IPS-18a (cell line): ENCODE measurements around the gene CNBD2.
"Not testable (repeated sequence)": the region's sequence is repeated elsewhere in the genome, so short reads cannot be mapped to it uniquely, and the experiment has no call there.

Experiments
- H3K27ac ChIP-seq: one replicate; pipeline ENCODE4 v1.5.1; 2013; ENCODE audit warnings: low read length
- H3K27me3 ChIP-seq: one replicate; pipeline ENCODE4 v1.6.1; 2013; ENCODE audit warnings: mild to moderate bottlenecking, low read length; ENCODE audit not compliant: control insufficient read depth, insufficient read depth
- H3K36me3 ChIP-seq: one replicate; pipeline ENCODE4 v1.6.1; 2013; ENCODE audit warnings: low read depth, low read length; ENCODE audit not compliant: control insufficient read depth
- H3K4me1 ChIP-seq: one replicate; pipeline ENCODE4 v1.6.1; 2013; ENCODE audit warnings: low read depth, low read length; ENCODE audit not compliant: control insufficient read depth
- H3K4me3 ChIP-seq: one replicate; pipeline ENCODE4 v1.5.1; 2013; ENCODE audit warnings: low read length
- H3K9ac ChIP-seq: one replicate; pipeline ENCODE4 v1.6.1; 2013; ENCODE audit warnings: mild to moderate bottlenecking, low read length, moderate library complexity
- H3K9me3 ChIP-seq: one replicate; pipeline ENCODE4 v1.6.1; 2013; ENCODE audit warnings: low read depth, low read length; ENCODE audit not compliant: control insufficient read depth

The CNBD2 gene

DNA sequence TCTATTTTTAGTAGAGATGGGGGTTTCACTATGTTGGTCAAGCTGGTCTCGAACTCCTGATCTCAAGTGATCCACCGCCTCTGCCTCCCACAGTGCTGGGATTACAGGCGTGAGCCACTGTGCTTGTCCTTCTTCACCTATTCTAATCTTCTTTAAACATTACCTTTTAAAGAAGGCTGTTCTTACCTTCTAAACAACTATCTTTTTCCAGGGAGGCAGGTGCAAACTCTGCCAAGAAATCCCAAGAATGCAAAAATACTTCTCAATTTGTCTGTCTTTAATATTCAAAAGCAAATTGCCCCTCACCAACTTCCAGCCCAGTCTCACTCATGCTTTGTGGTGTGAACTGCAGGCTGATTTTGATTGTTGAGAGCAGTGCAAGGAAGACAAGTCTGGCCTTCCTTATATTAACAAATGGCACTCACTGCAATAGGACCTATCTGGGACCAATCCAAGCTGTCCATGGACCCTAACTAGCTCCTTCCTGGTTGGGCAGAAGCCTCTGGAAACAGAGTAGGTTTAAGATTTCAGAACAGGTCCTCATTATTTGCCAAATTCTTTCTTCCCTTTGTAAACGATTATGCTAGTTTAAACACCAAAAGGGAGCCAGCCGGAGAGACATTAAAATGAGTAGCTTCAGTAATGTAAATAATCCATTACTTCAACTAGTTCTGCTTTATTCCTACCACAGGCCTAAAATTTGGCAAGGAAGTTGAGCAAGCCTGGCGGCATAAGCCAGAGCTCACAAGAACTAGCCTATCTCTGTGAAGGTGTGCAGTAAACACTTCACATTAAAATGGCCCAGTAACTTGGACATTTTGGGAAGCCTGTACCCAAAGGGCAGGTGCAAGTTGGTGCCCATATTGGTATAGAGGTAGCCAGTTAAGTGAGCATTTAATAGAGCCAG is 15.7 kb upstream of the CNBD2 start:
- Histone ChIP-seq H3K36me3 (peaks cover 11% of the 10 kb centered on the region), H3K4me1 (peaks cover 12% of the 10 kb centered on the region), H3K4me3 (peak overlapping the region; percentile 77), H3K9ac (peak overlapping the region; percentile 98), H3K27me3 (no peaks in the 10 kb centered on the region), H3K9me3 (no peaks in the 10 kb centered on the region), H3K27ac (peak overlapping the region; percentile 90)

DNA sequence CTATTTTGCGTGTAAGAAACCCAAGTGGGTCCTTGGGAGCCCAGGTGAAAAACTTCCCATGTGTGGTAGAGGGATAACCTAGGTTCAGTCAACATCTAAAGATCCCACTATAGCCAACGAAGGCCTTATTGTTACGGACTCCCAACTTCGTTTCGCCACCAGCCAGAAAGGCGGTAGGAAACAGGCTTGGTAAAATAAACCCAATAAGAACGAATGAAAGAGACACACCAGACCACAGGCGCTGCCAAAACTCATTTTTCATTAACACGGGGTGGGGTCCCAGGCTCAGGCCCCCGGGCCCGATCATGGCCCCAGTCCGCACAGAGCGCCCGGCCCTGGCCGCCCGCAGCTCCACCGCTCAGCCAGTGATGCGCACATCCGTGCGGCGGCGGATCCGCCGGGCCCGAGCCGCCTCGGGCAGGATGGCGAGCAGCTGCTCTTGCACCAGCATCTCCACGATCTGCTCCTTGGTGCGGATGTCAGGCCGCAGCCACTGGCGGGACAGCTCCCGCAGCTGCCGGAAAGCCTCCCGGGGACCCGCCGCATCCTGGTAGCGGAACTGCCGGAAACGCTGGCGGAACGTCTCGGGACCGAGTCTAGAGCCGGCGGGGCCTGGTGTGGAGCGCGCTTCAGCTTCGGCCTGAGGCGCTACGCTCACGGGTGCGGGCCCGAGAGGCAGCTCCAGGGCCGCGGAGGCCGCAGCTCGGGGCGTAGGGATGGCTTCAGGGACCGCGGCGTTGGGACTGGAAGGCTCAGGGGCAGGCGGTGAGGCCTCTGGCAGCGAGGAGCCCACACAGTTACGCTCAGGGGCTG is 14.8 kb upstream of the CNBD2 start:
- Histone ChIP-seq H3K4me1 (peaks cover 12% of the 10 kb centered on the region), H3K27me3 (no peaks in the 10 kb centered on the region), H3K27ac (peak overlapping the region; percentile 90), H3K4me3 (peak overlapping the region; percentile 77), H3K36me3 (peaks cover 5% of the 10 kb centered on the region), H3K9me3 (no peaks in the 10 kb centered on the region), H3K9ac (peak overlapping the region; percentile 98)

- Histone ChIP-seq H3K4me3 (peak within 1 kb of the TSS; percentile 77), H3K27ac (peak within 1 kb of the TSS; percentile 90), H3K36me3 (no peaks in the 10 kb centered on the region)
These were observed 14.0 kb upstream of the CNBD2 start, which contains the start of gene SCAND1 for GRCh38 chr20:35954200-35954906. TSS of gene SCAND1 (minus strand) at chr20:35954502. CDS start at chr20:35954284, 218 bp downstream.

GRCh38 chr20:35954907-35955251 is 13.5 kb upstream of the CNBD2 start:
- Histone ChIP-seq H3K9ac (peak overlapping the region; percentile 78), H3K36me3 (no peaks in the 10 kb centered on the region), H3K27me3 (no peaks in the 10 kb centered on the region), H3K4me1 (peaks cover 12% of the 10 kb centered on the region), H3K9me3 (no peaks in the 10 kb centered on the region), H3K4me3 (peak overlapping the region; percentile 77), H3K27ac (peak overlapping the region; percentile 38)

More at GRCh38 chr20:35954200-35954906, 14.0 kb upstream of the CNBD2 start, which contains the start of gene SCAND1:
- Histone ChIP-seq H3K9me3 (no peaks in the 10 kb centered on the region), H3K9ac (peak within 1 kb of the TSS; percentile 98), H3K27me3 (no peaks in the 10 kb centered on the region), H3K4me1 (peaks cover 12% of the 10 kb centered on the region)

- no peaks in the 10 kb centered on the region for H3K36me3 ChIP-seq
- H3K4me1 ChIP-seq, result peaks cover 12% of the 10 kb centered on the region
- H3K9ac ChIP-seq, result no peak overlapping the region
- H3K9me3 ChIP-seq, result no peaks in the 10 kb centered on the region
- H3K4me3 ChIP-seq, result no peak overlapping the region
- no peaks in the 10 kb centered on the region for H3K27me3 ChIP-seq
- H3K27ac ChIP-seq, result no peak overlapping the region
These were observed 11.8 kb upstream of the CNBD2 start for GRCh38 chr20:35956616-35957015.

DNA sequence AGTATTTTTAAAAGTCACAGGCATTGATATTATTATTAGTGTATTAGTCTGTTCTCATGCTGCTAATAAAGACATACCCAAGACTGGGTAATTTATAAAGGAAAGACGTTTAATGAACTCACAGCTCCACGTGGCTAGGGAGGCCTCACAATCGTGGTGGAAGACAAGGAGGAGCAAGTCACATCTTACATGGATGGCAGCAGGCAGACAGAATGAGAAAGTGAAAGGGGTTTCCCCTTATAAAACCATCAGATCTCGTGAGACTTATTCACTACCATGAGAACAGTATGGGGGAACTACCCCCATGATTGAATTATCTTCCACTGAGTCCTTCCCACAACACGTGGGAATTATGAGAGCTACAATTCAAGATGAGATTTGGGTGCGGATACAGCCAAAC is 9.1 kb upstream of the CNBD2 start:
- H3K27me3 ChIP-seq, H3K27ac ChIP-seq, H3K9me3 ChIP-seq, H3K9ac ChIP-seq, H3K4me3 ChIP-seq, H3K4me1 ChIP-seq, H3K36me3 ChIP-seq: not testable (repeated sequence)

DNA sequence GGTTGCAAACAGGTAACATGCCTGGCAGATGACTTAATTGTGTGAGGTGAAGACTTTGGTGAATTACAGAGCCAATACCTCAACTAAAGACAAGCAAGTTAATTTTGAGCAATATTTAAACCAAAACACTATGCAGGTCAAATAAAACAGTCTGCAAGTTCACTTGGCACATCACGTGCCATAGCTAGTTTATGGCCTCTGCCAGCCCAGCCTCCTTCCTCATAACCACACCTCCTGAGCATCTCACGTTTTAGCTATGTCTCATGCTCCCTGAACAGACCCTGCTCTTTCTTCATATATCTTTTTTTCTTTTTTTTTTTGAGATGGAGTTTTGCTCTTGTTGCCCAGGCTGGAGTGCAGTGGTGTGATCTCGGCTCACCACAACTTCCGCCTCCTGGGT is 4.5 kb upstream of the CNBD2 start:
- no peaks in the 10 kb centered on the region for H3K27me3 ChIP-seq
- no peak overlapping the region for H3K9ac ChIP-seq
- H3K27ac ChIP-seq, result no peak overlapping the region
- no peaks in the 10 kb centered on the region for H3K36me3 ChIP-seq
- no peaks in the 10 kb centered on the region for H3K9me3 ChIP-seq
- no peak overlapping the region for H3K4me3 ChIP-seq
- H3K4me1 ChIP-seq, result peaks cover 7% of the 10 kb centered on the region

GRCh38 chr20:35968930-35969329 is 540 bp downstream of the CNBD2 start:
- no peak overlapping the region for H3K27ac ChIP-seq
- no peak overlapping the region for H3K4me3 ChIP-seq
- peaks cover 7% of the 10 kb centered on the region for H3K4me1 ChIP-seq
- no peaks in the 10 kb centered on the region for H3K36me3 ChIP-seq
- H3K9ac ChIP-seq, result no peak overlapping the region
- H3K27me3 ChIP-seq, result no peaks in the 10 kb centered on the region
- no peaks in the 10 kb centered on the region for H3K9me3 ChIP-seq

DNA sequence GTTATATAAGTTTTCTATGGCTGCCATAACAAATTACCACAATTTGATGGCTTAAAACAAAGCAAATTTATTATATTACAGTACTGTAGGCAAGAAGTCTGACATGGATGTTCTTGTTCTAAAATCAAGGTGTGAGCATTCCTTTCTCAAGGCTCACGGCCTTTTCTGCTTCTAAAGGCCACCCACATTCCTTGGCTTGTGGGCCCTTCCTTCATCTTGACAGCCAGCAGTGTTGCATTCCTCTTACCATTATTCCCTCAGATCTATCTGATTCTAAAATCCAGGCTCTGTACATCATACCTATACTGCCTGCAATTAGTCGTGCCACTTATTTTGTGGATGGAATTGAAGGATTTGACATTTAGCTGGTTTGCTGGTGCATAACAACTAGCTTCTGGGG is 3.6 kb downstream of the CNBD2 start:
- no peaks in the 10 kb centered on the region for H3K27me3 ChIP-seq
- H3K4me3 ChIP-seq, result no peak overlapping the region
- H3K9me3 ChIP-seq, result no peaks in the 10 kb centered on the region
- no peak overlapping the region for H3K9ac ChIP-seq
- H3K4me1 ChIP-seq, result peaks cover 7% of the 10 kb centered on the region
- H3K36me3 ChIP-seq, result no peaks in the 10 kb centered on the region
- H3K27ac ChIP-seq, result no peak overlapping the region

DNA sequence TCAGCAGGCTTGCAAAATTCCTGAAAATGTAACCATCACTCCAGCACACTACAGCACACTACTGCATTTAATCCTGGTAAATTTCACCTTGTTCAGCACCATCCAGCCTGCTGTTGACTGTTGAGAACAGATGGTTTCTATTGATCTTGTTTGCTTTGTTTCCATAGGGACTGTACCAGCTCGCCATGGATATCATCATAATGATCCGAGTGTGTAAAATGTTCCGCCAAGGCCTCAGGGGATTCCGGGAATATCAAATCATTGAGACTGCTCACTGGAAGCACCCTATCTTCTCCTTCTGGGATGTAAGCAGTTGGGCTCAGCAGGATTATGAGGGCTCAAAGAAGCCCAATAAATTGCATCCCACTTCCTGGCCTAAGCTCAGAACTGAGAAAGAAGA is 4.1 kb downstream of the CNBD2 start:
- H3K36me3 ChIP-seq, result no peaks in the 10 kb centered on the region
- no peaks in the 10 kb centered on the region for H3K9me3 ChIP-seq
- no peak overlapping the region for H3K9ac ChIP-seq
- no peak overlapping the region for H3K4me3 ChIP-seq
- H3K4me1 ChIP-seq, result peaks cover 7% of the 10 kb centered on the region
- H3K27me3 ChIP-seq, result no peaks in the 10 kb centered on the region
- no peak overlapping the region for H3K27ac ChIP-seq

- no peaks in the 10 kb centered on the region for H3K27me3 ChIP-seq
- no peak overlapping the region for H3K9ac ChIP-seq
These were observed 5.9 kb downstream of the CNBD2 start for GRCh38 chr20:35974256-35974655.

More at GRCh38 chr20:35974256-35974655, 5.9 kb downstream of the CNBD2 start:
- Histone ChIP-seq H3K27ac (no peak overlapping the region), H3K4me1 (no peaks in the 10 kb centered on the region), H3K36me3 (no peaks in the 10 kb centered on the region), H3K4me3 (no peak overlapping the region), H3K9me3 (no peaks in the 10 kb centered on the region)
